ENCODE measurements around the gene AMBRA1.

Gene AMBRA1

GRCh38 chr11:46475051-46475925 lies 118.5 kb downstream of the AMBRA1 start:
- DNase-seq (ENCODE audit: low spot score), result no peak

GRCh38 chr11:46472662-46472994 lies 121.2 kb downstream of the AMBRA1 start:
- no peak for DNase-seq (ENCODE audit: low spot score)

GRCh38 chr11:46471943-46472661 lies 121.7 kb downstream of the AMBRA1 start:
- DNase-seq (ENCODE audit: low spot score), result no peak

- DNase-seq (ENCODE audit: low spot score), result no peak
Observed at GRCh38 chr11:46469926-46470325, 123.9 kb downstream of the AMBRA1 start.

- no peak for DNase-seq (ENCODE audit: low spot score)
Observed at GRCh38 chr11:46465683-46466082, 128.1 kb downstream of the AMBRA1 start.

GRCh38 chr11:46463701-46464421 lies 130.0 kb downstream of the AMBRA1 start:
- no peak for DNase-seq (ENCODE audit: low spot score)

GRCh38 chr11:46461461-46461927 lies 132.3 kb downstream of the AMBRA1 start:
- DNase-seq (ENCODE audit: low spot score), result no peak

- DNase-seq (ENCODE audit: low spot score), result no peak
Observed at GRCh38 chr11:46458491-46458890, 135.3 kb downstream of the AMBRA1 start.

GRCh38 chr11:46457659-46458424 lies 136.0 kb downstream of the AMBRA1 start:
- DNase-seq (ENCODE audit: low spot score), result no peak

GRCh38 chr11:46457021-46457420 lies 136.8 kb downstream of the AMBRA1 start:
- no peak for DNase-seq (ENCODE audit: low spot score)

GRCh38 chr11:46456269-46457001 lies 137.4 kb downstream of the AMBRA1 start:
- DNase-seq (ENCODE audit: low spot score), result no peak

- DNase-seq (ENCODE audit: low spot score), result no peak
Observed at GRCh38 chr11:46455834-46456233, 138.0 kb downstream of the AMBRA1 start.

GRCh38 chr11:46452918-46453517 lies 140.8 kb downstream of the AMBRA1 start:
- no peak for DNase-seq (ENCODE audit: low spot score)

- no peak for DNase-seq (ENCODE audit: low spot score)
Observed at GRCh38 chr11:46451759-46452158, 142.1 kb downstream of the AMBRA1 start.

- DNase-seq (ENCODE audit: low spot score), result no peak
Observed at GRCh38 chr11:46450846-46451477, 142.9 kb downstream of the AMBRA1 start.

GRCh38 chr11:46447544-46447943 lies 146.3 kb downstream of the AMBRA1 start:
- no peak for DNase-seq (ENCODE audit: low spot score)

- DNase-seq (ENCODE audit: low spot score), result no peak
Observed at GRCh38 chr11:46445920-46446771, 147.7 kb downstream of the AMBRA1 start.

GRCh38 chr11:46445192-46445919 lies 148.5 kb downstream of the AMBRA1 start:
- DNase-seq (ENCODE audit: low spot score), result no peak

GRCh38 chr11:46444305-46444704 lies 149.5 kb downstream of the AMBRA1 start:
- DNase-seq (ENCODE audit: low spot score), result no peak

Measured in hematopoietic multipotent progenitor cell treated with erythropoietin and hydrocortisone succinate and interleukin-3 and kit ligand, for 17 days (in vitro differentiated cells).